ENCODE measurements around the gene SGCD. TPM values are rescaled to one million over a fixed set of nuclear protein-coding genes. Genes with fewer than 3 reads are reported as not detected.

SGCD gene
- total RNA-seq, 2 donors from 2014 or later = 1.0 to 2.2 TPM

DNA sequence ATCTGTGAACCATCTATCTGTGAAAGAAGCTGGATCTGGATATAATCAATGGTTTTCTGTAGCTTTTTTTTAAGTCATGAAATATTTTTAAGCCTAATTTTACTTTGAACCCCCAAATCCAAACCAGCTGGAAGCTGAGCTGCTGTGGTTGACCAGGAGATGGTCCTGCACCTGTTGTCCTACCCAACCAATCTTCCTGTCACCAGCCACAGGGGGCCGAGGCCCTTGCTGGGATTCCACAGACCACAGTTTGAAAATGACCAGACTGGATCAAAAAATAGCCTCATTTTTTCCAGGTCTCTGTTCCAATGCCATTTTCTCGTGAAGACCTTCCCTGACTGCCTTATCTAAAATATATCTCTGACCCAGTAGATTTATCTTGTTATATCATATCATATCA, 200.6 kb downstream of the SGCD start:
- no peak overlapping the region for H3K27ac ChIP-seq
- no peaks in the 10 kb centered on the region for H3K4me1 ChIP-seq
- H3K27me3 ChIP-seq = no peaks in the 10 kb centered on the region
- intact Hi-C loops (cut with DNase I) = no loop called here
- H3K9ac ChIP-seq (ENCODE audit: low read depth in 2 of 2, low read length in 2 of 2) = no peak overlapping the region
- H3K9me3 ChIP-seq = no peaks in the 10 kb centered on the region
- H3K36me3 ChIP-seq = no peaks in the 10 kb centered on the region
- no peak for DNase-seq
- TF ChIP-seq, protein P1, sequence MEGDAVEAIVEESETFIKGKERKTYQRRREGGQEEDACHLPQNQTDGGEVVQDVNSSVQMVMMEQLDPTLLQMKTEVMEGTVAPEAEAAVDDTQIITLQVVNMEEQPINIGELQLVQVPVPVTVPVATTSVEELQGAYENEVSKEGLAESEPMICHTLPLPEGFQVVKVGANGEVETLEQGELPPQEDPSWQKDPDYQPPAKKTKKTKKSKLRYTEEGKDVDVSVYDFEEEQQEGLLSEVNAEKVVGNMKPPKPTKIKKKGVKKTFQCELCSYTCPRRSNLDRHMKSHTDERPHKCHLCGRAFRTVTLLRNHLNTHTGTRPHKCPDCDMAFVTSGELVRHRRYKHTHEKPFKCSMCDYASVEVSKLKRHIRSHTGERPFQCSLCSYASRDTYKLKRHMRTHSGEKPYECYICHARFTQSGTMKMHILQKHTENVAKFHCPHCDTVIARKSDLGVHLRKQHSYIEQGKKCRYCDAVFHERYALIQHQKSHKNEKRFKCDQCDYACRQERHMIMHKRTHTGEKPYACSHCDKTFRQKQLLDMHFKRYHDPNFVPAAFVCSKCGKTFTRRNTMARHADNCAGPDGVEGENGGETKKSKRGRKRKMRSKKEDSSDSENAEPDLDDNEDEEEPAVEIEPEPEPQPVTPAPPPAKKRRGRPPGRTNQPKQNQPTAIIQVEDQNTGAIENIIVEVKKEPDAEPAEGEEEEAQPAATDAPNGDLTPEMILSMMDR (IDR thresholded peaks at IDR 0.05) = no peak
- no peak overlapping the region for H3K4me3 ChIP-seq

GRCh38 chr5:156528673-156529072, 201.7 kb downstream of the SGCD start:
- Histone ChIP-seq H3K27ac (no peak overlapping the region), H3K4me1 (no peaks in the 10 kb centered on the region), H3K9ac (ENCODE audit: low read depth in 2 of 2, low read length in 2 of 2) (no peak overlapping the region), H3K9me3 (no peaks in the 10 kb centered on the region), H3K27me3 (no peaks in the 10 kb centered on the region), H3K4me3 (no peak overlapping the region), H3K36me3 (no peaks in the 10 kb centered on the region)
- TF ChIP-seq, protein P1 (IDR thresholded peaks at IDR 0.05) = no peak
- intact Hi-C loops (cut with DNase I) = no loop called here
- DNase-seq = no peak

DNA sequence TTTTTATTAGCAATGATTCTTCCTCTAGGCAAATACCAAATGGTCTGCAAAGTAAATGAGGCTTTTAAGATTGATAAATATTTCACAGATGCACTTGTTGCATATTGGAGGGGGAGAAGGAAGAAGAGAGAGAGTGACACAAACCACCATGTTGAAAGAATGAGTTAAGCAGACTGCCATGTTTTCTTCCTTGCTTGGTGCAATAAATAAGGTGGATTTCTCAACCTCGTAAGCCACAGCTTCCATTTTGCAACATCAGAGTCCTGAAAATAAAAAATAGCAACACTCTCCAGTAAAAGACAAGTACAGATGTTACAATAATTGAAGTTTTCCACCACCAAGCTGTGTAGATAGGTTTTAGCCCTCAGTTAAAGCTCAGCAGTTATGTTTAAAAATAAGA, 202.9 kb downstream of the SGCD start:
- no peaks in the 10 kb centered on the region for H3K9me3 ChIP-seq
- intact Hi-C loops (cut with DNase I) = no loop called here
- H3K9ac ChIP-seq (ENCODE audit: low read depth in 2 of 2, low read length in 2 of 2) = no peak overlapping the region
- H3K4me1 ChIP-seq = no peaks in the 10 kb centered on the region
- H3K4me3 ChIP-seq = no peak overlapping the region
- no peak for DNase-seq
- H3K27ac ChIP-seq = no peak overlapping the region
- H3K36me3 ChIP-seq = no peaks in the 10 kb centered on the region
- no peaks in the 10 kb centered on the region for H3K27me3 ChIP-seq
- TF ChIP-seq, protein P1 (IDR thresholded peaks at IDR 0.05) = no peak

DNA sequence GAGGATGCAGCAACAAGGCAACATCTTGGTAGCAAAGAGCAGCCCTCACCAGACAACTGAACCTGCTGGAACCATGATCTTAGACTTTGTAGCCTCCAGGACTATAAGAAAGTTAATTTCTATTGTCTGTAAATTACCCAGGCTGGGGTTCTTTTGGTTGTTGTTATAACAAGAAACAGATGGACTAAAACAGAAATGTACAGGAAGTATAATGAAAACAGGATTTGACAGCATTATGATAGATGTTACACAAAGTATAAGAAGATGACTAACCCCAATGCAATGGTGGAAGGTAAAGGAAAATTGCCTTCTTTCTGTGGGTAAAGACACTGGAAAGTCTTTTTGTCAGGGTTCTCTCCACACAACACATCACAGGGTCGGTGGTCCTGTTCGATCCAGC, 204.2 kb downstream of the SGCD start:
- TF ChIP-seq, protein P1 (IDR thresholded peaks at IDR 0.05) = no peak
- Histone ChIP-seq H3K4me3 (no peak overlapping the region), H3K9me3 (no peaks in the 10 kb centered on the region), H3K27ac (no peak overlapping the region), H3K4me1 (no peaks in the 10 kb centered on the region), H3K9ac (ENCODE audit: low read depth in 2 of 2, low read length in 2 of 2) (no peak overlapping the region), H3K36me3 (no peaks in the 10 kb centered on the region), H3K27me3 (no peaks in the 10 kb centered on the region)
- intact Hi-C loops (cut with DNase I) = no loop called here
- DNase-seq = no peak

DNA sequence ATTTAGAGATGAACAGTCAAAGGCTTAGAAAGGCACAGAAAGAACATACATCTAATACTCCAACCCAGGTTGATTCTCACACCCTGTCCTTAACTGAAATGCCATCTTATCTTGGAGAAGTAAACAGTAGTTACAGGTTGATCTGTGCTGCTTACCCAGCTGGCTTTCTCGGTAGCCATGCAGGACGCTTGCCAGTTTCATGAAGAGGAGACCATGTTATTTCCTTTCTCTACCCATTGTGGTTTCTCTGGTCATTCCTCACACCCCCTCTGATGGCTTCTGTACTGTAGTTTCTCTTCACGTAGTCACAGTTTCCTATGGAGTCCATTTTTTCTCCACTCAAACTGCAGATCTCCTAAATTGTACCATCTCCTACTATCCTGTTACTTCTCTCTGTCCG, 206.0 kb downstream of the SGCD start:
- TF ChIP-seq, protein P1 (IDR thresholded peaks at IDR 0.05) = no peak
- H3K9ac ChIP-seq (ENCODE audit: low read depth in 2 of 2, low read length in 2 of 2) = no peak overlapping the region
- intact Hi-C loops (cut with DNase I) = no loop called here
- H3K9me3 ChIP-seq = no peaks in the 10 kb centered on the region
- no peaks in the 10 kb centered on the region for H3K4me1 ChIP-seq
- H3K27me3 ChIP-seq = no peaks in the 10 kb centered on the region
- no peak overlapping the region for H3K4me3 ChIP-seq
- DNase-seq = no peak
- no peaks in the 10 kb centered on the region for H3K36me3 ChIP-seq
- no peak overlapping the region for H3K27ac ChIP-seq

GRCh38 chr5:156534085-156534484, 207.1 kb downstream of the SGCD start:
- intact Hi-C loops (cut with DNase I) = no loop called here
- no peak overlapping the region for H3K4me3 ChIP-seq
- H3K9me3 ChIP-seq = no peaks in the 10 kb centered on the region
- no peak for DNase-seq
- H3K9ac ChIP-seq (ENCODE audit: low read depth in 2 of 2, low read length in 2 of 2) = no peak overlapping the region
- TF ChIP-seq, protein P1 (IDR thresholded peaks at IDR 0.05) = no peak
- no peaks in the 10 kb centered on the region for H3K36me3 ChIP-seq
- H3K27me3 ChIP-seq = no peaks in the 10 kb centered on the region
- H3K27ac ChIP-seq = no peak overlapping the region
- no peaks in the 10 kb centered on the region for H3K4me1 ChIP-seq

All from colonic mucosa (tissue), 4 donors.